T-helper 22 cell (primary cell): Measurements from ENCODE around the gene HPGDS.
"Not testable (repeated sequence)": the region's sequence is repeated elsewhere in the genome, so short reads cannot be mapped to it uniquely, and the experiment has no call there.

ENCODE experiments used
- DNase-seq: peaks from one replicate; pipeline ENCODE4 v3.0.0-alpha.2; 2020; ENCODE audit warnings: low read depth

Gene HPGDS

GRCh38 chr4:94325835-94326234, 16.8 kb downstream of the HPGDS start:
- no peak for DNase-seq

GRCh38 chr4:94319927-94320326, 22.7 kb downstream of the HPGDS start:
- not testable (repeated sequence) for DNase-seq

GRCh38 chr4:94307231-94307871, 35.3 kb downstream of the HPGDS start:
- no peak for DNase-seq

- DNase-seq = no peak
Measured at GRCh38 chr4:94306713-94307112, 35.9 kb downstream of the HPGDS start.

GRCh38 chr4:94305466-94306225, 37.0 kb downstream of the HPGDS start:
- DNase-seq = no peak

- DNase-seq = no peak
Measured at GRCh38 chr4:94304365-94304971, 38.2 kb downstream of the HPGDS start.

GRCh38 chr4:94302191-94302590, 40.4 kb downstream of the HPGDS start:
- no peak for DNase-seq

GRCh38 chr4:94298725-94299252, 43.8 kb downstream of the HPGDS start:
- no peak for DNase-seq

GRCh38 chr4:94295473-94295872, 47.2 kb downstream of the HPGDS start:
- not testable (repeated sequence) for DNase-seq

GRCh38 chr4:94293981-94294380, 48.7 kb downstream of the HPGDS start:
- not testable (repeated sequence) for DNase-seq

GRCh38 chr4:94290245-94290644, 52.4 kb downstream of the HPGDS start:
- no peak for DNase-seq

- no peak for DNase-seq
Measured at GRCh38 chr4:94285666-94286065, 57.0 kb downstream of the HPGDS start.

GRCh38 chr4:94284889-94285288, 57.7 kb downstream of the HPGDS start:
- no peak for DNase-seq

GRCh38 chr4:94278781-94279180, 63.9 kb downstream of the HPGDS start:
- DNase-seq = no peak

GRCh38 chr4:94277534-94277933, 65.1 kb downstream of the HPGDS start:
- DNase-seq = no peak

GRCh38 chr4:94276204-94276603, 66.4 kb downstream of the HPGDS start:
- no peak for DNase-seq

- DNase-seq = no peak
Measured at GRCh38 chr4:94274912-94275311, 67.7 kb downstream of the HPGDS start.

- no peak for DNase-seq
Measured at GRCh38 chr4:94271248-94271647, 71.4 kb downstream of the HPGDS start.

- DNase-seq = no peak
Measured at GRCh38 chr4:94267037-94267436, 75.6 kb downstream of the HPGDS start.

GRCh38 chr4:94262163-94263016, 80.2 kb downstream of the HPGDS start:
- no peak for DNase-seq

- DNase-seq = no peak
Measured at GRCh38 chr4:94256828-94257227, 85.8 kb downstream of the HPGDS start.

GRCh38 chr4:94256144-94256783, 86.4 kb downstream of the HPGDS start:
- DNase-seq = no peak
